CD4-positive, alpha-beta T cell (primary cell): ENCODE measurements around the gene KRTCAP3. TPM values are rescaled to one million over a fixed set of nuclear protein-coding genes. Genes with fewer than 3 reads are reported as not detected.
A peak's percentile ranks its signal among the peaks of the same experiment; 100 is the strongest.

Experiments used
- ATAC-seq: fragments of 200-7000 bp; cut with Tn5 transposase; one replicate; pipeline ENCODE4 v1.10.0; 2022; ENCODE audit warnings: mild to moderate bottlenecking; ENCODE audit not compliant: poor library complexity
- CTCF ChIA-PET: fragments of 350-600 bp; sonication (Branson Sonifier 250); formaldehyde crosslinking; loops from one replicate; lab custom pipeline; 2021; ENCODE audit warnings: antibody characterized with exemption, inconsistent platforms; lab: Charles Lee
- POLR2A ChIA-PET: fragments of 350-600 bp; sonication (Branson Sonifier 250); formaldehyde crosslinking; loops from one replicate; lab custom pipeline; 2021; ENCODE audit warnings: antibody characterized with exemption, inconsistent platforms; lab: Charles Lee
- DNase-seq, 14 experiments: peaks; one replicate each; pipeline ENCODE4 v3.0.0-alpha.2; 2013 to 2020; ENCODE audit warnings: mixed read lengths in 2 of 14
- H3K27ac ChIP-seq, 2 donors: one replicate each; pipeline versions ENCODE4 v1.5.1 to v1.7.0; 2013; ENCODE audit warnings: low read length in 2 of 2, low read depth in 1 of 2, mild to moderate bottlenecking in 1 of 2
- H3K27me3 ChIP-seq, 2 experiments: 1 replicate in 1 of 2; 2 replicates in 1 of 2; pipeline versions ENCODE4 v1.6.1 to v1.7.0; 2013; ENCODE audit warnings: low read length in 2 of 2, control low read depth in 1 of 2, mild to moderate bottlenecking in 1 of 2, moderate library complexity in 1 of 2; ENCODE audit not compliant: insufficient read depth in 2 of 2, control insufficient read depth in 1 of 2
- H3K36me3 ChIP-seq: one replicate; pipeline ENCODE4 v1.6.1; 2013; ENCODE audit warnings: low read length, control low read depth; ENCODE audit not compliant: insufficient read depth
- H3K4me1 ChIP-seq: one replicate; pipeline ENCODE4 v1.6.1; 2013; ENCODE audit warnings: low read length, control low read depth; ENCODE audit not compliant: insufficient read depth
- H3K4me3 ChIP-seq: one replicate; pipeline ENCODE4 v1.5.1; 2013; ENCODE audit warnings: mild to moderate bottlenecking, low read length, moderate library complexity
- H3K9me3 ChIP-seq, 2 experiments: 1 replicate in 1 of 2; 2 replicates in 1 of 2; pipeline versions ENCODE4 v1.6.1 to v1.7.0; 2013; ENCODE audit warnings: low read length in 2 of 2, mild to moderate bottlenecking in 2 of 2, control low read depth in 1 of 2, moderate library complexity in 1 of 2; ENCODE audit not compliant: control insufficient read depth in 1 of 2, insufficient read depth in 1 of 2
- H3K27ac Mint-ChIP-seq: one replicate; pipeline ENCODE4 v1.8.0; 2020; ENCODE audit warnings: mixed read lengths
- H3K27me3 Mint-ChIP-seq: one replicate; pipeline ENCODE4 v1.8.0; 2021; ENCODE audit warnings: mixed read lengths
- H3K36me3 Mint-ChIP-seq: one replicate; pipeline ENCODE4 v1.8.0; 2021; ENCODE audit warnings: low read depth, mixed read lengths
- H3K4me1 Mint-ChIP-seq: one replicate; pipeline ENCODE4 v1.8.0; 2021; ENCODE audit warnings: low read depth, mixed read lengths
- H3K4me3 Mint-ChIP-seq: one replicate; pipeline ENCODE4 v1.8.0; 2020; ENCODE audit warnings: mild to moderate bottlenecking, mixed read lengths
- H3K9me3 Mint-ChIP-seq: one replicate; pipeline ENCODE4 v1.8.0; 2020; ENCODE audit warnings: mixed read lengths
- intact Hi-C, 2 experiments: fragments of 100-400 bp; cut with DNase I in 1 of 2; cut with micrococcal nuclease in 1 of 2; formaldehyde crosslinking; loops; one replicate each; pipeline versions ENCODE4 v1.15.1 to v1.9.0; 2023 to 2025; cut with DNase I, micrococcal nuclease
- total RNA-seq, 174 experiments: library from RNA in 2 of 174; stranded (reverse) in 2 of 174; gene quantifications; one replicate each; pipeline ENCODE4 v1.2.3 and lab custom pipeline; 2021 to 2026
- TF ChIP-seq, protein P1 (sequence below): fragments of 200-600 bp; IDR thresholded peaks from one replicate; pipeline ENCODE4 v1.8.0; 2022; ENCODE audit warnings: antibody characterized with exemption, mild to moderate bottlenecking

The KRTCAP3 gene
- total RNA-seq, 2 experiments from 2014 or later: 11.5 to 12.8 TPM

DNA sequence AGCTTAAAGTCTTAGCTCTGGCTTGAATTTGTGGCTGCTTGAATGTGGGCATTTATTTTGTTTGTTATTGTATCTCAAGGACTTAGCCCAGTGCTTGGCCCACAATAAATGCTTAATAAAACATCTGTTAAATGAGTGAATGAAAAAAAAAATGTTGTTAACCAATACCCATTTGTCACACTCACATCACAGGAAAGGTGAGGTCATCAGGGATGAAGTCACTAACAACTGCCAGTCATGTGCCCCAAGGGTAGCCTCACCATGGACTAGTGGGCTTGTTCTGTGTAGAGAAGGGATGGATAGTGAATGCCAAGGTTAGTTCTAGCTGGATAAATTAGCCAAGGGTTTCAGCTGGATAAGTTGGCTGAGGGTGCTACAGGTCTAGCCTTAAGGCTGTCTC lies 10.8 kb upstream of the KRTCAP3 start:
- no peak overlapping the region for H3K27ac ChIP-seq
- TF ChIP-seq, protein P1, sequence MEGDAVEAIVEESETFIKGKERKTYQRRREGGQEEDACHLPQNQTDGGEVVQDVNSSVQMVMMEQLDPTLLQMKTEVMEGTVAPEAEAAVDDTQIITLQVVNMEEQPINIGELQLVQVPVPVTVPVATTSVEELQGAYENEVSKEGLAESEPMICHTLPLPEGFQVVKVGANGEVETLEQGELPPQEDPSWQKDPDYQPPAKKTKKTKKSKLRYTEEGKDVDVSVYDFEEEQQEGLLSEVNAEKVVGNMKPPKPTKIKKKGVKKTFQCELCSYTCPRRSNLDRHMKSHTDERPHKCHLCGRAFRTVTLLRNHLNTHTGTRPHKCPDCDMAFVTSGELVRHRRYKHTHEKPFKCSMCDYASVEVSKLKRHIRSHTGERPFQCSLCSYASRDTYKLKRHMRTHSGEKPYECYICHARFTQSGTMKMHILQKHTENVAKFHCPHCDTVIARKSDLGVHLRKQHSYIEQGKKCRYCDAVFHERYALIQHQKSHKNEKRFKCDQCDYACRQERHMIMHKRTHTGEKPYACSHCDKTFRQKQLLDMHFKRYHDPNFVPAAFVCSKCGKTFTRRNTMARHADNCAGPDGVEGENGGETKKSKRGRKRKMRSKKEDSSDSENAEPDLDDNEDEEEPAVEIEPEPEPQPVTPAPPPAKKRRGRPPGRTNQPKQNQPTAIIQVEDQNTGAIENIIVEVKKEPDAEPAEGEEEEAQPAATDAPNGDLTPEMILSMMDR: no peak
- H3K36me3 ChIP-seq: peaks cover 37% of the 10 kb centered on the region
- no peak overlapping the region for H3K4me3 ChIP-seq
- ATAC-seq (no peak), DNase-seq (peak in 4 of 14 experiments; percentile 25 to 65 (median 44))
- no peaks in the 10 kb centered on the region for H3K27me3 Mint-ChIP-seq
- no peaks in the 10 kb centered on the region for H3K9me3 Mint-ChIP-seq
- CTCF ChIA-PET: interaction anchor here (1.0 to 1.6 kb wide), 3 partner anchors 52 to 76 kb away, joined by 3 to 8 read pairs (median 5); no protein-coding TSS in a partner anchor
- intact Hi-C loops: no loop called here
- H3K4me1 Mint-ChIP-seq: peaks cover 59% of the 10 kb centered on the region
- peaks cover 40% of the 10 kb centered on the region for H3K4me1 ChIP-seq
- peaks cover 63% of the 10 kb centered on the region for H3K36me3 Mint-ChIP-seq
- no peaks in the 10 kb centered on the region for H3K27me3 ChIP-seq
- H3K9me3 ChIP-seq: no peaks in the 10 kb centered on the region
- peak overlapping the region; percentile 88 for H3K27ac Mint-ChIP-seq
- peak overlapping the region; percentile 55 for H3K4me3 Mint-ChIP-seq
- POLR2A ChIA-PET: interaction anchor here (1.2 to 4.0 kb wide), 3 partner anchors 11 to 53 kb away, joined by 3 to 59 read pairs (median 3); partner anchors contain the start of gene PPM1G

- DNase-seq: no peak
- intact Hi-C loops: no loop called here
- POLR2A ChIA-PET: no interaction called here
These were observed 6.6 kb upstream of the KRTCAP3 start for GRCh38 chr2:27435628-27436027.

GRCh38 chr2:27441226-27441926 lies 805 bp upstream of the KRTCAP3 start:
- Mint-ChIP-seq H3K36me3 (peaks cover 74% of the 10 kb centered on the region), H3K27me3 (no peaks in the 10 kb centered on the region), H3K9me3 (no peaks in the 10 kb centered on the region), H3K4me1 (peaks cover 20% of the 10 kb centered on the region), H3K4me3 (no peak overlapping the region), H3K27ac (peak overlapping the region; percentile 61)
- ChIA-PET POLR2A (no interaction called here), CTCF (no interaction called here)
- peaks cover 7% of the 10 kb centered on the region for H3K4me1 ChIP-seq
- ATAC-seq (no peak), DNase-seq (no peak)
- TF ChIP-seq, protein P1: no peak
- H3K27ac ChIP-seq: no peak overlapping the region
- peaks cover 55% of the 10 kb centered on the region for H3K36me3 ChIP-seq
- H3K27me3 ChIP-seq: no peaks in the 10 kb centered on the region
- H3K9me3 ChIP-seq: no peaks in the 10 kb centered on the region
- intact Hi-C loops: loop anchor here in 1 of 2 experiments (5.0 kb wide), 2 partner anchors 46 to 186 kb away; partner anchors contain the start of genes CCDC121, GPN1 and IFT172
- no peak overlapping the region for H3K4me3 ChIP-seq

More at GRCh38 chr2:27435628-27436027, 6.6 kb upstream of the KRTCAP3 start:
- Histone ChIP-seq H3K9me3 (no peaks in the 10 kb centered on the region), H3K4me1 (peaks cover 19% of the 10 kb centered on the region), H3K27ac (no peak overlapping the region), H3K4me3 (no peak overlapping the region), H3K27me3 (no peaks in the 10 kb centered on the region), H3K36me3 (peaks cover 77% of the 10 kb centered on the region)
- ATAC-seq: no peak
- H3K27me3 Mint-ChIP-seq: no peaks in the 10 kb centered on the region
- TF ChIP-seq, protein P1: no peak
- peak overlapping the region; percentile 47 for H3K27ac Mint-ChIP-seq
- peaks cover 31% of the 10 kb centered on the region for H3K4me1 Mint-ChIP-seq
- CTCF ChIA-PET: no interaction called here
- no peak overlapping the region for H3K4me3 Mint-ChIP-seq
- H3K36me3 Mint-ChIP-seq: peaks cover 84% of the 10 kb centered on the region
- no peaks in the 10 kb centered on the region for H3K9me3 Mint-ChIP-seq
